Heart left ventricle (tissue), 16 donors: Measurements from ENCODE around the gene FBF1. TPM values are rescaled to one million over a fixed set of nuclear protein-coding genes. Genes with fewer than 3 reads are reported as not detected.

Source experiments
- ATAC-seq, 4 donors: fragments of 200-7000 bp; cut with Tn5 transposase; one replicate each; pipeline ENCODE4 v1.9.1; 2020 to 2022; ENCODE audit warnings: moderate library complexity in 4 of 4, mild to moderate bottlenecking in 3 of 4, moderate number of reproducible peaks in 1 of 4
- DNase-seq, 5 donors: peaks; one replicate each; pipeline ENCODE4 v3.0.0-alpha.2; 2020
- H3K27ac ChIP-seq, 12 donors: fragments of 200-600 bp; sonication (generic) in 4 of 12; one replicate each; pipeline versions ENCODE4 v1.5.0 to v1.8.0; 2016 to 2022; ENCODE audit warnings: mild to moderate bottlenecking in 2 of 12
- H3K27me3 ChIP-seq, 9 donors: fragments of 200-600 bp; sonication (generic) in 2 of 9; one replicate each; pipeline versions ENCODE4 v1.5.1 to v1.8.0; 2016 to 2022; ENCODE audit warnings: mild to moderate bottlenecking in 3 of 9
- H3K36me3 ChIP-seq, 9 donors: fragments of 200-600 bp; sonication (generic) in 2 of 9; one replicate each; pipeline versions ENCODE4 v1.5.0 to v1.8.0; 2018 to 2022; ENCODE audit warnings: mild to moderate bottlenecking in 2 of 9
- H3K4me1 ChIP-seq, 12 donors: fragments of 200-600 bp; sonication (generic) in 4 of 12; one replicate each; pipeline versions ENCODE4 v1.5.0 to v1.8.0; 2016 to 2022; ENCODE audit warnings: mild to moderate bottlenecking in 3 of 12
- H3K4me3 ChIP-seq, 12 donors: fragments of 200-600 bp; sonication (generic) in 4 of 12; one replicate each; pipeline versions ENCODE4 v1.5.0 to v1.8.0; 2017 to 2022; ENCODE audit warnings: mild to moderate bottlenecking in 9 of 12, moderate library complexity in 4 of 12
- H3K9me3 ChIP-seq, 12 donors: fragments of 200-600 bp; sonication (generic) in 4 of 12; one replicate each; pipeline versions ENCODE4 v1.5.0 to v1.8.0; 2016 to 2022; ENCODE audit warnings: mild to moderate bottlenecking in 1 of 12
- CTCF ChIP-seq, 12 donors: fragments of 200-600 bp; sonication (generic) in 4 of 12; IDR thresholded peaks; one replicate each; pipeline versions ENCODE4 v1.5.0 to v1.8.0; 2018 to 2022; ENCODE audit warnings: antibody characterized with exemption in 12 of 12, mild to moderate bottlenecking in 5 of 12
- POLR2A ChIP-seq, 2 donors: fragments of 450-650 bp; IDR thresholded peaks; one replicate each; pipeline ENCODE4 v1.6.1; 2017; ENCODE audit warnings: antibody characterized with exemption in 2 of 2, mild to moderate bottlenecking in 2 of 2, moderate library complexity in 2 of 2
- WGBS, 4 donors: extraction: QIAGEN DNeasy Blood & Tissue Kit in 2 of 4; methylation state at CpG; one replicate each; pipeline versions ENCODE4 v1.1.5 to v1.1.7; 2013 to 2018; 5-methylcytosine and 5-hydroxymethylcytosine counted together
- intact Hi-C, 10 donors: fragments of 100-400 bp; cut with DNase I; formaldehyde crosslinking; loops; one replicate each; pipeline versions ENCODE4 v1.11.1 to v1.14.2; 2022
- polyA plus RNA-seq, 2 donors: library from polyadenylated mRNA; stranded (reverse); fragments of 200-250 nt; gene quantifications; one replicate each; pipeline ENCODE4 v1.2.3, GENCODE V29; 2013
- total RNA-seq, 9 donors: library from RNA; depleted of rRNA in 2 of 9; stranded (reverse); fragments of >200 nt in 2 of 9; fragmentation: NEBNext Ultra II Directional in 3 of 9; extraction: Animal tissue kit (Norgen Biotek cat#: 25700) in 3 of 9; gene quantifications; one replicate each; pipeline versions ENCODE4 v1.1.0 to v1.2.4, GENCODE V29; 2016 to 2023
- donor health status: ischemic (EF 13 %, LVEDD 7.1; RV severe dilation, severe dysfunction).
- donor health status: healthy with polysubstance abuse.
- donor health status: DM: no; HTN: yes; CAD: no.
- donor health status: DM: no; HTN: no; CAD: no.
- donor health status: ischemic (EF 25% LVEDD 6.9; RV normal size, moderate dysfunction).
- donor health status: ischemic (EF 25% LVEDD 5.7; RV mildly dilated, moderate dysfunction).
- donor health status: healthy.
- donor health status: DM: yes; HTN: yes; CAD: no.
- donor health status: ischemic (EF 35%, LVEDD 5.7; RV mildly dilated, moderate dysfunction).
- donor health status: nonischemic (EF 11% LVEDD 7.7; RV severe dilation, severe dysfunction).
- donor health status: DM: yes; HTN: yes; CAD: no.
- donor health status: PGD.
- donor health status: ischemic (EF 29% LVEDD 5.4; RV normal size, mild dysfunction).
- donor health status: nonischemic (EF 23%, LVEDD 6.1; RV moderate dilation, normal function).

FBF1 gene
- total and polyA plus RNA-seq, 11 donors = 1.5 to 5.4 (median 2.9) TPM

GRCh38 chr17:75881678-75882454, 59.0 kb downstream of the FBF1 start:
- intact Hi-C loops = no loop called here
- no peak for TF ChIP-seq POLR2A (IDR thresholded peaks at IDR 0.05)
- no peak for TF ChIP-seq CTCF (IDR thresholded peaks at IDR 0.05)
- WGBS, 4 donors = 88 to 92% (median 92%) methylated on average over 15 of the region's 15 CpGs
- no peaks in the 10 kb centered on the region for H3K36me3 ChIP-seq
- no peaks in the 10 kb centered on the region for H3K27me3 ChIP-seq
- H3K27ac ChIP-seq = no peak overlapping the region
- ATAC-seq = no peak
- no peaks in the 10 kb centered on the region for H3K9me3 ChIP-seq
- H3K4me1 ChIP-seq = peaks cover 0 to 29% (median 5%) of the 10 kb centered on the region in 12 donors
- no peak overlapping the region for H3K4me3 ChIP-seq
- no peak for DNase-seq

GRCh38 chr17:75880266-75880665, 60.6 kb downstream of the FBF1 start:
- Histone ChIP-seq H3K27ac (no peak overlapping the region), H3K36me3 (peaks cover 0 to 9% (median 5%) of the 10 kb centered on the region in 9 donors), H3K4me3 (no peak overlapping the region), H3K4me1 (peaks cover 10 to 39% (median 20%) of the 10 kb centered on the region in 12 donors), H3K27me3 (no peaks in the 10 kb centered on the region), H3K9me3 (no peaks in the 10 kb centered on the region)
- ATAC-seq (no peak), DNase-seq (no peak)
- 78 to 85% (median 82%) methylated on average over 7 of the region's 7 CpGs for WGBS, 4 donors
- TF ChIP-seq POLR2A (IDR thresholded peaks at IDR 0.05) = no peak
- no peak for TF ChIP-seq CTCF (IDR thresholded peaks at IDR 0.05)
- intact Hi-C loops = no loop called here

- intact Hi-C loops = loop anchor here in 5 of 10 donors (1.0 to 10.0 kb wide), 3 partner anchors 16 to 104 kb away; partner anchors contain the start of gene WBP2 (in 2 of the 5)
- peaks cover 10 to 57% (median 36%) of the 10 kb centered on the region in 12 donors for H3K4me1 ChIP-seq
- peak within 1 kb of the TSS; percentile 64 to 96 (median 78) for H3K4me3 ChIP-seq
- TF ChIP-seq CTCF (IDR thresholded peaks at IDR 0.05) = peak in 2 of 12 donors; percentile 11 to 34
- peak in 1 of 2 donors; percentile 93 for TF ChIP-seq POLR2A (IDR thresholded peaks at IDR 0.05)
- 1 to 2% (median 1%) methylated on average over 39 to 87 of the region's 87 CpGs for WGBS, 4 donors
- DNase-seq (peak; percentile 69 to 90 (median 84)), ATAC-seq (peak; percentile 13 to 68 (median 47))
- H3K27me3 ChIP-seq = no peaks in the 10 kb centered on the region
- H3K9me3 ChIP-seq = no peaks in the 10 kb centered on the region
- peaks cover 0 to 27% (median 22%) of the 10 kb centered on the region in 9 donors for H3K36me3 ChIP-seq
- H3K27ac ChIP-seq = peak within 1 kb of the TSS; percentile 91 to 99 (median 96)
These were observed 62.5 kb downstream of the FBF1 start, which contains the start of gene TRIM47 for GRCh38 chr17:75878174-75878998. TRIM47 (minus strand) TSS chr17:75878581; CDS start chr17:75878548, 33 bp downstream.
